A673 (cell line): ENCODE results near the gene ALG8.

Experiments
- EZH2 ChIP-seq: fragments of 200-600 bp; sonication (generic); IDR thresholded peaks from 2 replicates; pipeline ENCODE4 v1.6.1; 2017; ENCODE audit warnings: borderline replicate concordance, low read depth, mild to moderate bottlenecking, mixed read lengths, antibody characterized with exemption, low read length; ENCODE audit not compliant: poor library complexity, severe bottlenecking
- TF ChIP-seq, protein P1 (sequence below): fragments of 300-800, 200-600 bp; sonication (generic); conservative IDR thresholded peaks from 2 replicates; pipeline ENCODE4 v1.5.1; 2017; ENCODE audit warnings: low read depth, mild to moderate bottlenecking, antibody characterized with exemption, low read length, moderate library complexity, mixed read lengths

DNA sequence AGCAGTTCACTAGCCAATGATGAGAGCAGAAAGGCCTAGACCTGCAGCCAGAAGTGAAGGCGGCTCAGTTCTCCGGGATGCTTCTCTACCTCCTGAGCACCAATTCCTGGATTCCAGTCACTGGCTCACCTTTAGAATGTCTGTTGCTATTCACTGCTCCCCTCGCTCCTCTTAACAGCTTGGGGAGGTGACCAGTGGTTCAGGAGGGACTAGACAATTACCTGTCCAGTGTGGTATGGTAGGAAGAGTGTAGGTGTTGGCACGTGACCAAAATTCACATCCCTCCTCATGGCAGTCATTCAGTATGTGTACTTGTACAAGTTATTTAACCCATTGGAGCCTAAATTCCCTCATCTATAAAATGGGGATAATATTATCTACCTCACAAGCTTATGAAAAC is 71.7 kb downstream of the ALG8 start:
- TF ChIP-seq, protein P1, sequence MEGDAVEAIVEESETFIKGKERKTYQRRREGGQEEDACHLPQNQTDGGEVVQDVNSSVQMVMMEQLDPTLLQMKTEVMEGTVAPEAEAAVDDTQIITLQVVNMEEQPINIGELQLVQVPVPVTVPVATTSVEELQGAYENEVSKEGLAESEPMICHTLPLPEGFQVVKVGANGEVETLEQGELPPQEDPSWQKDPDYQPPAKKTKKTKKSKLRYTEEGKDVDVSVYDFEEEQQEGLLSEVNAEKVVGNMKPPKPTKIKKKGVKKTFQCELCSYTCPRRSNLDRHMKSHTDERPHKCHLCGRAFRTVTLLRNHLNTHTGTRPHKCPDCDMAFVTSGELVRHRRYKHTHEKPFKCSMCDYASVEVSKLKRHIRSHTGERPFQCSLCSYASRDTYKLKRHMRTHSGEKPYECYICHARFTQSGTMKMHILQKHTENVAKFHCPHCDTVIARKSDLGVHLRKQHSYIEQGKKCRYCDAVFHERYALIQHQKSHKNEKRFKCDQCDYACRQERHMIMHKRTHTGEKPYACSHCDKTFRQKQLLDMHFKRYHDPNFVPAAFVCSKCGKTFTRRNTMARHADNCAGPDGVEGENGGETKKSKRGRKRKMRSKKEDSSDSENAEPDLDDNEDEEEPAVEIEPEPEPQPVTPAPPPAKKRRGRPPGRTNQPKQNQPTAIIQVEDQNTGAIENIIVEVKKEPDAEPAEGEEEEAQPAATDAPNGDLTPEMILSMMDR, result no peak
- no peak for TF ChIP-seq EZH2
